Measurements from ENCODE around the gene OSBPL10. TPM values are rescaled to one million over a fixed set of nuclear protein-coding genes. Genes with fewer than 3 reads are reported as not detected.

OSBPL10 gene
- polyA plus RNA-seq, 6 donors from 2014 or later: 28.7 to 65.6 (median 40.0) TPM

- H3K27ac Mint-ChIP-seq: peak overlapping the region in 1 of 6 donors; percentile 26
- H3K9me3 Mint-ChIP-seq: peaks cover 0 to 2% (median 0%) of the 10 kb centered on the region in 7 donors
- peaks cover 20 to 44% (median 27%) of the 10 kb centered on the region in 3 donors for H3K4me1 Mint-ChIP-seq
- DNase-seq: no peak
- no peaks in the 10 kb centered on the region for H3K27me3 Mint-ChIP-seq
- no peak overlapping the region for H3K4me3 Mint-ChIP-seq
- ATAC-seq (ENCODE audit: low read depth in 2 of 2): no peak
- peaks cover 19% of the 10 kb centered on the region in 2 donors for H3K36me3 Mint-ChIP-seq
These were observed 161.6 kb downstream of the OSBPL10 start for GRCh38 chr3:31819441-31819840.

DNA sequence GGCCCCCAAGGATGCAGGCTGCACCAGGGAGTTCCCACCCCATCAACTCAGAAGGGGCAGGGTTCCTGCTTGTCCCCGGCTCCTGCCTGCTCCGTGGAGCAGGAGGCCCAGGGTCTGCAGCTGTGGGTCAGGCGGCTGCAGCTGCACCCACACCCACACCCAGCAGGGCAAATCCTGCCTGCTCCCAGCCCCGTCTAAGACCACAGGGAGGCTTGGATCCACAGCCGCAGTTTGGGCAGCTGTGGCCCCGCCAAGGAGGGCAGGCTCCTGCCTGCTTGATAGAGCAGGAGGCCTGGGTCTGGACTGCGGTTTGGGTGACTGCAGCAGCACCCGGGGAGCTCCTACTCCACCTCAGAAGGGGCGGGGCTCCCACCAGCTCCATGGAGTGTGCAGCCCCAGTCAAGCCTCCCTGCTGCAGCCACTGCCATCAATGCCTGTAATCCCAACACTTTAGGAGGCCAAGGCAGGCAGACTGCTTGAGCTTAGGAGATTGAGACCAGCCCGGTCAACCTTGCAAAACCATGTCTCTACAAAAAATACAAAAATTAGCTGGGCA lies 163.6 kb downstream of the OSBPL10 start:
- H3K27me3 Mint-ChIP-seq: no peaks in the 10 kb centered on the region
- H3K9me3 Mint-ChIP-seq: no peaks in the 10 kb centered on the region
- DNase-seq (no peak), ATAC-seq (ENCODE audit: low read depth in 2 of 2) (no peak)
- peaks cover 13 to 16% of the 10 kb centered on the region in 2 donors for H3K36me3 Mint-ChIP-seq
- peak overlapping the region in 1 of 6 donors; percentile 80 for H3K27ac Mint-ChIP-seq
- peaks cover 20 to 49% (median 27%) of the 10 kb centered on the region in 3 donors for H3K4me1 Mint-ChIP-seq
- no peak overlapping the region for H3K4me3 Mint-ChIP-seq

DNA sequence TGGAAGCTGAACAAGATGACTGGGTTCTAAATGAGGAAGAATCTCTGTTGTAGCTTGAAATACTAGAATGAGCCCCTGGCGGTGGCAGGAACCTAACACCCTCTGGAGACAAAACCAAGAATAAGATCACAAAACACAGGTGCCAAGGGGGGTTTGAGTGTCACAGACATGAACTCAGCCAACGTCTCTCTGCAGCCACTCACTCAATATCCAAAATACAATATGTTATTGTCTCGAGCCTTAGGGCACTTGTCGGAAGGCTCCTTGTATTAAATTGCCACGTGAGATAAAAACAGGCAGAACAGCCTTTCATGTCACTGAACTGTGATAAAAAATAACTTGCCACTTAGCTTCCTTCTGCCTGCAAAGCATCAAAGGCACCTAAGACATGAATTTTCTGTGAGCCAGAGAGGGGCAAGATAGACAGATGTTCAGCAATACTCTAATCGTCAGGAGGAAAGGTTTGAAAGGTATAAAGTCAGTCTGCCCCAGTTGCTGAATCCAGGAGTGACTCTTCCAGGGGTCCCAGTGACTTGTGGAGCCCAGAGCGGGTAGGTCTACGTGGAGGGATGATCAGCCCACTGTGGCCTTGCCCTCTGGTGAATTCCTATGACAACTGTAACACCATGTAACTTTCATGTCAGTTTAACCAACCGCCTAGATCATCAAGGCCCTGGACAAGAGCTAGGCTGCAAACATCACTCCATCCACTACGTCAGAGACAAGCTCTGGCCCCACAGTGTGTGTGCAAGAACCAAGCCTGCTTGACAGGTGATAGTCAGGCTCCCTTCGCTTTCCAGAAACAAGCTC lies 165.2 kb downstream of the OSBPL10 start:
- H3K4me1 Mint-ChIP-seq: peaks cover 23 to 51% (median 27%) of the 10 kb centered on the region in 3 donors
- H3K36me3 Mint-ChIP-seq: peaks cover 13 to 16% of the 10 kb centered on the region in 2 donors
- ATAC-seq (ENCODE audit: low read depth in 2 of 2): peak in 1 of 2 donors; percentile 64
- no peak for DNase-seq
- peak overlapping the region in 4 of 6 donors; percentile 6 to 46 (median 30) for H3K27ac Mint-ChIP-seq
- peak overlapping the region in 3 of 8 donors; percentile 6 to 65 (median 41) for H3K4me3 Mint-ChIP-seq
- H3K9me3 Mint-ChIP-seq: no peaks in the 10 kb centered on the region
- H3K27me3 Mint-ChIP-seq: no peaks in the 10 kb centered on the region

- H3K4me3 Mint-ChIP-seq: no peak overlapping the region
- H3K27ac Mint-ChIP-seq: peak overlapping the region in 4 of 6 donors; percentile 32 to 89 (median 46)
- H3K27me3 Mint-ChIP-seq: no peaks in the 10 kb centered on the region
- peaks cover 13 to 16% of the 10 kb centered on the region in 2 donors for H3K36me3 Mint-ChIP-seq
- DNase-seq (no peak), ATAC-seq (ENCODE audit: low read depth in 2 of 2) (no peak)
- no peaks in the 10 kb centered on the region for H3K9me3 Mint-ChIP-seq
- peaks cover 23 to 51% (median 27%) of the 10 kb centered on the region in 3 donors for H3K4me1 Mint-ChIP-seq
These were observed 166.1 kb downstream of the OSBPL10 start for GRCh38 chr3:31815006-31815405.

DNA sequence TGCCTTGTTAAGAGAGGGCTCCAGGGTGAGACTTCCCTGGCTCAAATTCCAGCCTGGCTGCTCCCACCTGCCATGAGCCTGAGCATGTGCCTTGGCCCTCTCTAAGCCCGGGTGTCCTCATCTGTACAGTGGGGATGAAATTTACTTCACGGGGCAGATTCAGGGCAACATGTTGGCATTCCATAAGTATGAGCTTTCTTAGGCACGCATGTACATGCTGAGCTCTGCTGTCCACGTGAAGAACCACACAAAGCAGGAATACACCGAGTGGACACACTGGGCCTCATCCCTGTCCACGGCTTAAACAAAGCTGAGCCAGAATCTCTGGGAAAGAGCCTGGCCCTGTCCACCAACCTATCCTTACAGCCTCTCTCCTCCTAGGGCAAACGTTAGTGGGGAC lies 167.4 kb downstream of the OSBPL10 start:
- Mint-ChIP-seq H3K9me3 (no peaks in the 10 kb centered on the region), H3K4me3 (no peak overlapping the region), H3K27ac (peak overlapping the region in 3 of 6 donors; percentile 41 to 79 (median 42)), H3K36me3 (peaks cover 15 to 17% of the 10 kb centered on the region in 2 donors), H3K4me1 (peaks cover 23 to 42% (median 24%) of the 10 kb centered on the region in 3 donors), H3K27me3 (no peaks in the 10 kb centered on the region)
- ATAC-seq (ENCODE audit: low read depth in 2 of 2) (no peak), DNase-seq (no peak)

DNA sequence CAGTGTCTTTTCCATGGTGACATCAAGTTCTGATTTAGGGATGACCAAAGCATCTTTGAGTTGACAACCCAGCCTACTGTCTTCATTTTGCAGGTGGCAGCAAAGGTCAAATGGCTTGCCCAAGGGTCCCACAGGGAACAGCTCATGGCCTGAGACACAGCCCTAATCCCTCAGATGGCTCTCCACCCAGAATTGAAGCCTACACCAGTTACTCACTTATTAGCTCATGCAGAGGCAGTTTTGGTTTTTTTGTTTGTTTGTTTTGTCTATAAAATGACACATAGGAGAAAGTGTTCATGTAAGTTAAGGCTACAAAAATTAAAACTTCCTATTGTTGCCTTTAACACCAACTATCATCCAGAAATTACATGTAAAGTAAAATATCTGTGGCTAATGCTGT lies 167.9 kb downstream of the OSBPL10 start:
- Mint-ChIP-seq H3K27ac (peak overlapping the region in 3 of 6 donors; percentile 13 to 70 (median 41)), H3K9me3 (no peaks in the 10 kb centered on the region), H3K36me3 (peaks cover 10 to 13% of the 10 kb centered on the region in 2 donors), H3K4me3 (no peak overlapping the region), H3K27me3 (no peaks in the 10 kb centered on the region), H3K4me1 (peaks cover 20 to 37% (median 21%) of the 10 kb centered on the region in 3 donors)
- DNase-seq (no peak), ATAC-seq (ENCODE audit: low read depth in 2 of 2) (no peak)

DNA sequence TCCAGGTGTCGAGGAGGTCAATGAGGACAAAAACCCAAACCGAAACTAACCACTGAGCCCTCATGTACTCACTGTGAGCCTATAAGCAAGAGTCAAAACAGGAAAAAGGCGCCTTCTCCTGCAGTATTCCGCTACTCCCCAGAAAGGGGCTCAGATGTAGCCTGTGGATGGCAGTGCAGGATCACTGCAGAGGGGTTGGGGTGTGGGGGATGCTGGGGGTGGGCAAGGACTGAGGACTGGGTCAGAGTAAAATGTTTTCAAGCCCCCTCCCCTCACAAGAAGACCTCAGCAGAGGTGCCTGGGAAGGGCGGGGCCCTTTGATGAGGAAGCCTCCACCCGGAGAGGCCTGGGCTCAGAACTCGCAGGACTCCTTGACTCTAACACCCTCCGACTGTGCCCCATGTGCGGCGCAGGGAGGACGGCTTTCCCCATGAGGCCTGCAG lies 170.1 kb downstream of the OSBPL10 start:
- peak overlapping the region in 3 of 6 donors; percentile 13 to 82 (median 33) for H3K27ac Mint-ChIP-seq
- no peaks in the 10 kb centered on the region for H3K27me3 Mint-ChIP-seq
- no peak for ATAC-seq (ENCODE audit: low read depth in 2 of 2)
- H3K36me3 Mint-ChIP-seq: peaks cover 16 to 19% of the 10 kb centered on the region in 2 donors
- peaks cover 16 to 43% (median 27%) of the 10 kb centered on the region in 3 donors for H3K4me1 Mint-ChIP-seq
- no peak overlapping the region for H3K4me3 Mint-ChIP-seq
- no peak for DNase-seq
- no peaks in the 10 kb centered on the region for H3K9me3 Mint-ChIP-seq

GRCh38 chr3:31808143-31808720 lies 172.8 kb downstream of the OSBPL10 start:
- Mint-ChIP-seq H3K27ac (peak overlapping the region in 3 of 6 donors; percentile 8 to 59 (median 16)), H3K4me1 (peaks cover 21 to 53% (median 25%) of the 10 kb centered on the region in 3 donors)
- ATAC-seq (ENCODE audit: low read depth in 2 of 2): no peak

GRCh38 chr3:31804251-31805051 lies 176.6 kb downstream of the OSBPL10 start:
- H3K36me3 Mint-ChIP-seq: peaks cover 9 to 14% of the 10 kb centered on the region in 2 donors
- peaks cover 33 to 68% (median 39%) of the 10 kb centered on the region in 3 donors for H3K4me1 Mint-ChIP-seq
- ATAC-seq (ENCODE audit: low read depth in 2 of 2) (no peak), DNase-seq (no peak)
- peak overlapping the region in 1 of 6 donors; percentile 36 for H3K27ac Mint-ChIP-seq
- no peaks in the 10 kb centered on the region for H3K9me3 Mint-ChIP-seq
- no peak overlapping the region for H3K4me3 Mint-ChIP-seq
- H3K27me3 Mint-ChIP-seq: no peaks in the 10 kb centered on the region

More at GRCh38 chr3:31808143-31808720, 172.8 kb downstream of the OSBPL10 start:
- Mint-ChIP-seq H3K4me3 (no peak overlapping the region), H3K27me3 (no peaks in the 10 kb centered on the region), H3K9me3 (no peaks in the 10 kb centered on the region), H3K36me3 (peaks cover 9 to 18% of the 10 kb centered on the region in 2 donors)
- DNase-seq: no peak

DNA sequence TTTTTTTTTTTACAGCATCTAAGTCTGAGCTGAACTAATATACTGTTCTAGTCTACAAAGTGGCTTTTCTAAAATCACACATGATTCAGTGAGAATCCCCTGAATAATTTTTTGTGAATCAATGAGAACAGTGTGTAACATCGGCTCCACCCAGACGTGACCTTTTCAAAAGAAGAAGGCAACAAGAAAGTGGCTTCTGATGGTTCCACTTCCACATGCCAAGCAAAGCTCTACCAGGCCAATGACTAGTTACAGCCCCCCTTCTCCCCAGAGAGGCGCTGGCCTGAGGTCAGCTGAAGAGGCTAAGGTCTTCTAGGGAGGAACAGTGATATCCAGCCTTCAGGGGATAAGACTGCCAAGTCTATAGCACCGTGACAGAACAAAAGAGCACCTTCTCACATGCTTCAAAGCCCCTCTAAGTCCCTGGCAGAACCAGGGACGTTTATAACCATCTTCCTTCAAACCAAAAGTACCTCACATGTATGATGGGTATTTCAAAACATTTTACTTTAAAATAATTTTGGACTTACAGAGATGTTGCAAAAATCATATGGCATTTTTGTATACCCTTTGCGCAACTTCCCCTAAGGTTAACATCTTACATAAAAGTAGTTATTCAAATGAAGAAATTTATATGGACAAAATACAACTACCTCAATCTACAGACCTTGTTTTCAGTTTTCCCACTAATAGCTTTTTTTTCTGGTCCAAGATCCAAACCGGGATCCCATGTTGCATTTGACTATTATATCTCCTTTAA lies 177.9 kb downstream of the OSBPL10 start:
- H3K4me1 Mint-ChIP-seq: peaks cover 37 to 68% (median 39%) of the 10 kb centered on the region in 3 donors
- peak overlapping the region in 4 of 6 donors; percentile 33 to 94 (median 62) for H3K27ac Mint-ChIP-seq
- H3K27me3 Mint-ChIP-seq: no peaks in the 10 kb centered on the region
- H3K9me3 Mint-ChIP-seq: no peaks in the 10 kb centered on the region
- H3K4me3 Mint-ChIP-seq: peak overlapping the region in 2 of 8 donors; percentile 65 to 71
- ATAC-seq (ENCODE audit: low read depth in 2 of 2) (peak; percentile 55 to 64), DNase-seq (peak; percentile 68)
- H3K36me3 Mint-ChIP-seq: peaks cover 8 to 9% of the 10 kb centered on the region in 2 donors

DNA sequence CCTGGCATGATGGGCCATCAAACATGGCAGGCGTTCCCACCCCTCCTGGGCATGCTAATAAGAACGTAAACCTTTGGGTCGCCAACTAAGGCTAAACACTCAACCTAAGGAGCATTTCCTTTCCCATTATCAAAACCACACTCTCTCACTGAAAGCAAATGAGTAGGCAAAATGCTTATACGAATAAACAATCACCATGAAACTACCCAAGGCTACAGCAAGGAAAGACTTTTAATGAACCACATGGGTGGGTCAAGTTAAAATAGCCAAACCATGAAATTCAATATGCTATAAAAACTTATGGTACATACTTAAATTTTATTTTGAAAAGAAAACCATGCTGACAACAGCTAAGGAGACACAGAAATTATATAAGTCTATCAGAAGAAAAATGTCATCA lies 180.6 kb downstream of the OSBPL10 start:
- Mint-ChIP-seq H3K9me3 (no peaks in the 10 kb centered on the region), H3K4me1 (peaks cover 19 to 54% (median 30%) of the 10 kb centered on the region in 3 donors), H3K27me3 (no peaks in the 10 kb centered on the region), H3K27ac (peak overlapping the region in 2 of 6 donors; percentile 66 to 67), H3K36me3 (no peaks in the 10 kb centered on the region), H3K4me3 (no peak overlapping the region)
- ATAC-seq (ENCODE audit: low read depth in 2 of 2): no peak
- DNase-seq: no peak

DNA sequence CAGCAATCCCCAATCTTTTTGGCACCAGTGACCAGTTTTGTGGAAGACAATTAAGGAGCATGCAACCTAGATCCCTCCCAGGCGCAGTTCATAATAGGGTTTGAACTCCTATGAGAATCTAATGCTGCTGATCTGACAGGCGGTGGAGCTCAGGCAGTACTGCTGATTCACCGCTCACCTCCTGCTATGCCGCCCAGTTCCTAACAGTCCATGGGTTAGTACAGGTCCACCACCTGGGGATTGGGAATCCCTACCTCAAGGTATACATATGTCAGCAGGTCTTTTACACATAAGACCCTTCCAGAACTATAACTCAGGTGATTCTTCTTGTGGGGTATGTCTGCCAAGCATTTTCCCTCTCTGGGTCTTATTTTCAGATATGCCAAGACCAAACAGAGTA lies 182.2 kb downstream of the OSBPL10 start:
- H3K4me3 Mint-ChIP-seq: no peak overlapping the region
- no peaks in the 10 kb centered on the region for H3K9me3 Mint-ChIP-seq
- peaks cover 23 to 51% (median 23%) of the 10 kb centered on the region in 3 donors for H3K4me1 Mint-ChIP-seq
- DNase-seq (no peak), ATAC-seq (ENCODE audit: low read depth in 2 of 2) (no peak)
- H3K36me3 Mint-ChIP-seq: peaks cover 6 to 7% of the 10 kb centered on the region in 2 donors
- peak overlapping the region in 2 of 6 donors; percentile 49 to 84 for H3K27ac Mint-ChIP-seq
- H3K27me3 Mint-ChIP-seq: no peaks in the 10 kb centered on the region

All from naive B cell (primary cell).